Activated CD4-positive, alpha-beta T cell treated with anti-CD3 and anti-CD28 coated beads, Interleukin-2, amount 50 U/mL, for 1 hour (primary cell): Measurements from ENCODE around the gene ASAP3.
A peak's percentile ranks its signal among the peaks of the same experiment; 100 is the strongest.

Experiments used
- DNase-seq: peaks from one replicate; pipeline ENCODE4 v3.0.0-alpha.2; 2020

The ASAP3 gene

DNA sequence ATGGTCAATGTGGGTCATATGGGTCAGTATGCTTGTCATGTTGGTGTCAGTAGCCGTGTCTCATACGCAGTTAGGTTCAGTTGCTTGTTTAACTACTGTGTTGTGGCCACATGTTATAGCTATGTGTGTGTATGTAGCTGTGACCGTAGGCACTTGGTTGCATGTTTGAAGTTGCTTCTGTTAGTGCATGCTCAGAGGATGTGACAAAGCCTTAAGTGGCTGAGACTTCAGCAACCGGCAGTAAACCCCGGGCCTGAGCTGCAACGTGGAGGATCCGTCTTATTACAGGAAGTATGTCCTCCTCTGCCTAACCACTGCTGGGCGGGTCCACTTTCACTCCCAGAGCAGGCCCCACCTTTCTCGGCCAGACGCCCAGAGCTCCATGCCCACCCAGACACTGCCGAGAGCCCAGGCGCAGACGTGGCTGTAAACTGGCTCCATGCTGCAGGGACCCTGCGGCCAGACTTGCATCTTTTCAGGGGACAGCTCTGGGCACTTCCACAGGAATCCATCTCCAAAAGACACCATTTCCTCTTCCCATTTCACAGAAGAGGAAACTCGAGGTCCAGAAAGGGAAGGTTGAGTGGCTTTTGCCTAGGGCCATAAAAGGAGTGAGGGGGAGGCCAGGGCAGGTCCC lies 61.6 kb downstream of the ASAP3 start:
- DNase-seq, result peak; percentile 30

DNA sequence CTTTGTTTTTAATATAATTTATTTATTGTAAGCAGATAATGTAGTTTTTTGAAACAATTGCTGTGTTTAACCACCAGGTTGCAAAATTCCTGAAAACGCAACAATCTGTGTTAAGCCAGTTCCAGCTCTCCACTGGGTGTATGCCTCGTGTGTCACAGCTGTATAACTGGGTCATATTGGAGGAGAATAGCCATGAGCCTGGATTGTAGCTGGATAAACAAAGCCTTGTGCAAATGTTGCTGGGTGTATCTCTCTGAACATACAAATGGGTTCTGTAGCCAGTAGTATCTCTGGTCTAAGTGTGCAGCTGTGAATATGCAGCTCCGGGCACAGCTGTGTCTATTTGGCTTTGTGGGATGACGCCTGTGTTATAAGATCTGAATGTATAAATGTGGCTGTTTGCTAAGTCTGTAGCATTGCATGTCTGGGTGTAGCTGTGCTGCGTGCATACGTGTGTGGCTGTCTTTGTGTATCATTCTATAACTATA lies 62.2 kb downstream of the ASAP3 start:
- no peak for DNase-seq

DNA sequence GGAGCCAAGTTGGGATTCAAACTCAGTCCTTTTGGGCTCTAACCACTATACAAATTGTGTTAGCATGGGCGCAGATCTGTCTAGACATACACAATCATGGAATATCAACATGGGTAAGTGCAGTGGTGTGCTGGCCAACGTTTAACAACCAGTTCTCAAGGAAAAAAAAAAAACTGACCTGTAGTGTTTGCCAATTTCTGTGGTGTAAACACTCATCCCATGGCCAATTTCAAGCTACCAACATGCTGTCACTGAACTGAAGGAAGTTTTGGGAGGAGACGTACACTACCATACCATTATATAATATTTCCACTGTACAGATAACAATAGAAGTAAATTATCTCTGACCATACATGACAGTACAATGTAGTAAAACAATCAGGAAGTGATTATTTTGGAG lies 62.6 kb downstream of the ASAP3 start:
- no peak for DNase-seq

DNA sequence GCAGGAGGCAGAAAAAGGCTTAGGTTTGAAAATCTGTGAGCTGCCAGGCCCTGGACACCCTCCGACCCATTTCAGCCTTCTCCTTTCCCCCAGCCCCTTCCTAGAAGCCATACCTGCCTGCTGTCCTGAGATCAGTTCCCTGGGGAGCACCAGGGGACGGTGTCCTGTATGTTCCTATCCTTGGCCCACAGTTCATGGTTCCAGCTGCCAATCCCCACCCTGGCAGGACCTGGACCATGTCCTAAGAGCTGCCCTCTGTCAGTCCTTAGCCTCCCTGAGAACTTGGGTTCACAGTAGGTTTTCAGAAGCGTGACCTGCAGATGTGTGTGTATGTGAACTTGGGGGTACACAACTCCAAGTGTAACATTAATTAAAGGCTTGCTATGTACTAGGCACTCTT lies 63.2 kb downstream of the ASAP3 start:
- DNase-seq, result no peak

DNA sequence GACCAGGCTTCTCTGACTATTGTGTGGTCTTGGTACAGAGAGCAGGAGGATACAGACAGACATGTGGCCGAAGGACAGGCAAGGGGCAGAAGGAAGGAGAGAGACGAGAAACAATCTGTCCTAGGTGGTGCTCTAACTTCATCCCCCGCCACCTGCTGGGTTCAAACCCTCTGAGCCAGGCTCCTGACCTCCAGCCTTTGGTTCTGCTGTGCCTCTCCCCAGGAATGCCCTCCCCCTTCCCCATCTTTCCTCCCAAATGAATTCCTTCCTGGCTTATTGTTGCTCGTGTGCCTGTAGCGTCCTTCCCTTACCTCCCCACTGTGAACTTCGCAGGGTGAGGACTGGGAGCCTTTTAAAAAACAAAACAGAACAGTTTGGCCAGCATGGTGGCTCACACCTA lies 64.8 kb downstream of the ASAP3 start:
- no peak for DNase-seq

DNA sequence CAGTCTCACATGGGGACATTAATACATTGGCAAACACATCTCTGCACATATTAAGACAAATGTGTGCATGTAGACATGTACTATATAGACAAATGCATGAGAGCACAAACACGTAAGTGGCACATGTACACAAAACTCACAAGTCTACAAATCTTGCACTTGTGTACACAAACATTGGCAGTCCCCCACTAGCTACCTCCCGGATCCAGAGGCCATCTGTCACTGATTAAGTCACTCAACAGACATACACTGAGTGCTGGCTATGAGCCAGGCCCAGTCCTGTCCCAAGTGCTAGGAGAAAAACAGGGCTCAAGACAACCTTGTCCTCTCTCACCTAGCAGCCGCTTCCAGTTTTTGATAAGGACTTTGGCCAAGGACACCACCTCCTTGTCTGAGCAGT lies 66.4 kb downstream of the ASAP3 start:
- no peak for DNase-seq

DNA sequence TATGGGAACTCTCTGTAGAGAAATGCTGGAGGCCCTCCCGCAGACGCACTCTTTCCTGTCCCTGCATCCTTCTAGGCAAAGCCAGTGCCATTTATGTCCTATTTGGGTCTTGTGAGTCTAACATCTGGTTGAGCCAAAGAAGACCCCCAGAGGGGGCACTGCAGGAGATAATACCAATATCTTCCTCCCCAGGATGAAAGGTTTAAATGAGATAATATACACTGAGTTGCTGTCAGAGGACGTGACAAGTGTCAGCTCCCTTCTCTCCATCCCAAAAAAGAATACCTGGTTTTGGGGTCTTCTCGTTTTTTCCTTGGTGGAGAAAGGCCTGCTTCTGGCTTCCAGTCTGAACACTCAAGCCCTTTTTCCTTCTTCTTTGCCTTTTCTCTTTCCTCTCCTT lies 67.0 kb downstream of the ASAP3 start:
- no peak for DNase-seq

DNA sequence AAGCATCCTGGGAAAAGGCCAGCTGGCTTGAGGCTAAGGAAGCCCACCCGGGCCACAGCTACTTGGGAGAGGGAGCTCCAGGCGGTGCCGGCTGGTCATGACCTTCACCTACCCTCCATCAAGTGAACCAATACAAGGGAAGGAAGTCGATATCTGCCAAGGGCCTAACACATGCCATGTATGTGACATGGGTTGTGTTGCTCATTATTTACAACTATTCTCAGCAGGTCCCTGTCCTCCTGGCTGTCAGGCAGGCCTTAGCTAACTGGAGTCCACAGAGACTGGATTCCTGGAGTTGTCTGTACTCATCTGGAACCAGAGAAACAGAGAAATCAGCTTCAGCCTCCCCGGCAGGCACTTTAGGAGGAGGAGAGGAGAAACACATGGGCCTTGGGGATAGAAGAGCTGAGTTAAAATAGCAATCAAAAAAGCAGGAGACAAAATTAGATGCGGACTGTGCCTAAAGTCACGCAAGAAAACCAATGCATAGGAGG lies 75.1 kb downstream of the ASAP3 start:
- no peak for DNase-seq

DNA sequence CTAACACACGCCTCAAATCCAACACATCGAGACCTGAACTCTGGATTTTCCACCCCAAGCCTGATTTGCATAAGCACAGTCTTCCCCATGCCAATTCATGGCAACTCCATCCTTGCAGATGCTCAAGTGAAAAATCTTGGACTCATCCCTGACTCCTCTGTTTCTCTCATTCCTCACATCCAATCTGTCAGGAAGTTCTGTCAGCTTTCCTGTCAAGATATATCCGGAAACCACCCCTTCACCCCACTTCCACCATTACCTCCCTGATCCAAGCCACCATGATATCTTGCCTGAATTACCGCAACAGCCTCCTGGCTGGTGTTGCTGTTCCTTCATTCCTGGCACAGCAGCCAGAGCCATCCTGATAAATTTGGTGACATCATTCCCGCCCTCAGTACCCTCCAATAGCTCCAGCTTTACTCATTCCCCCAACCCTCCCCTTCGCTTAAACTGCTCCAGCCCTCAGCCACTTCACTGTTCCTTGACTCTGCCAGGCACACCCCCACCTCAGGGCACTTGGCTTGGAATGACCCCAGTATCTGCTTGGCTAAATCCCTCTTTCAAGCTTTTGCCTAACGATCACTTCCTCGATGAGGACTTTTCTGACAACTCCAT lies 76.9 kb downstream of the ASAP3 start:
- no peak for DNase-seq

DNA sequence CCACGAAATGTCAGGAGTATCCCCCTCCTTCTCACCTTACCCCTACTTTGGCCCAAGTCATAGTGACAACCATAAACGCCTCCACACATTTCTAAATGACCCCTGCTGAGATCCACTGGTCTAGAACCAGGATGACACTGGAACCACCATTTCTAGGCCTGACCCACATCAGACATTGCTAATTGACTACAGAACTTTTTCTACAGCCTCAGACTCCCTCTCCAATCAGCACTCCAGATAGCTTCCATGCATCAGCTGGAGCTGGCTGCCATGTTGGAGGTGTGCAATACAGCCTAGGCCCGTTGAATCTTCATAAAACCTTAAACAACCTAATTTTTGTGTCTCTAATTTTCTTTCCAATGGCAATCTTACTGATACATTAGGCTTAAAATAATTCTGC lies 78.0 kb downstream of the ASAP3 start:
- no peak for DNase-seq

DNA sequence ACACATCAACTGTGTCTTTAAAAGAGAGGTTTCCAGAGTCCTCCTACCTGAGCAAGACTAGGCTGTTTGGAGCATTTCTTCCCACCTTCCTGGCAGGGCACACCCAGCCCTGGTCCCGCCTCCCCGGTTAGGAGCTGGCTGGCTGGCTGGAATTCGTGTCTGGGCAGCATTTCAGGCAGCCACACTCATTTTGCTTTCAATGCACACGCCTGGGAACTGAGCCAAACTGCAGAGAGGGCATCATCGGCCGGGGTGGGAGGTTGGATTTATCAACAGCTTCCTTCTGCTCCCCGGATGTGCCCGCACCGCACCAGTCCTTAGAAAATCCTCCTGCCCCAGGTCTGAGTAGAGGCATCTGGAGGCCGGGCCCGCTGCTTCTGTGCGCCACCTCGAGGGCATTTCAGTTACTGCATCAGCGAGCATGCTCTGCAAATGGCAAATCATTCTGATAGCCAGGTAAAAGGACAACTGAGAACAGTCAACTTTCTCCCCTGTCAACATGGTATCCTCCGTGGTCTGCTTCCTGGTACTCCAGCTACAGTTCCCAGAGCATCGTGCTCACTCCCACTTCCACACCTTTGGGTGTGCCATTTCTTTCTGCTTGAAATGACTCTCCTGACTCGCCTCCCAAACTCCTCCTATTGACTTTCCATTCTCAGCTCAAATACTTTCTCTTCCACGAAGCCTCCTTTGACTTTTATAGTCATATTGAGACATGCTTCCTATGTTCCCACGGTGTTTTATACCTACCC lies 80.1 kb downstream of the ASAP3 start:
- peak; percentile 84 for DNase-seq

DNA sequence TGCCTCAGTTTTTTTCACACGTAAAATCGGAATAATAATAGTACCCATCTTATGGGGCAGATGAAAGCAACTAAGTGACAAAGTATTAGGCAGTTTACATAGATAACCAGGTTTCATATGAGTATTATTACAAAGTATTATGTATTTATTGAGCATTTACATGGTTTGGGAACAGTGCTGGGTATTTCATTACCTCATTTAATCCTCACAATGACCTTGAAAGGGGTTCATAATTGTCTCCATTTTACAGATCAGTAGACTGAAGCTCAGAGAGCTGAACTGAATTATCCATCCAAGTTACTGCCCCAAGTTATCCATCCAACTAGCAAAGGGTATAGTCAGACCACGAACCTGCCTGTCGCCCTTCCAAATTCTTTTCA lies 80.6 kb downstream of the ASAP3 start:
- DNase-seq, result no peak

DNA sequence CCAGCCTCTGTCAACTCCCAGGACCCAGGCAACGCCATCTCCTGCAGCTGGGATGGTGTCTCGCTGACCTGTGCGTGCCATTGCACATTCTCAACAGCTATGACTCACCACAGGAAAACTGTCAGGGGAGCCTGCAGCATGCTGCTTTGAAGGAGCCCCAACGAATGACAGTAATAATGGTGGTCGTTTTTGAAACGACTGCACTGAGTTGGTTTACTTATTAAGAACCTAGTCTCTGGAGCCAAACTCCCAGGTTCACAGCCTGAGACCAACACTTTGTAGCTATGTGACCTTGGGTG lies 81.0 kb downstream of the ASAP3 start:
- DNase-seq, result no peak

DNA sequence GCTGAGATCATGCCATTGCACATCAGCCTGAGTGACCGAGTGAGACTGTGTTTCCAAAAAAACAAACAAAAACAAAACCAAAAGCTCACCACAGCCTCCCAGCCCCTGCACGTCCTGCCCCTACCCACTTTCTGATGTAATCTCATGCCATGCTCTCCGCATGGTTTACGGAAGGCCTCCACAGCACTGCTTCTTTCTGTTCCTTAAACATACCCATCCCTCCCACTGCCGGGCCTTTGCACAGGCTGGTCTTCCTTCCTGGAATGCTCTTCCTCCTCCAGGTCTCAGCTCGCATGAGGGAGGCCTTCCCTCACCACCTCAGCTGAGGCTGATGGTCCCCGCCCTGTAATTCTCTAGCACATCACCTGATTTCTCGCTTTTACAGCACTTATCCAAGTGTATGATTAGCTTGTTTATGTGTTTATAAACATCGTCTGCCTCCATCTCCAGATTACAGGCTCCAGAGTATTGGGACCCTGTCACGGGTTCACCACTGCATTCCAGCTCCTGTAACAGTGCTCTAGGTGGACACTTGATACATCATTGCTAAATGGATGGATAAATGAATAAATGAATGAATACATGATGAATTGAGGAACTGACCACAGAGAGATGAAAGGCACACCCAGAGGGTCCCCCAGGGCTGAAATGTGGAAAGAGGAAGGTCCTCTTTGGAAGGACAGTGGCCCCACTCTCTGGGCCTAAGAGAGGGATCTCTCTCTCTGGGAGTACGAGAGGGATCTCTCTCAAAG lies 81.5 kb downstream of the ASAP3 start:
- no peak for DNase-seq

DNA sequence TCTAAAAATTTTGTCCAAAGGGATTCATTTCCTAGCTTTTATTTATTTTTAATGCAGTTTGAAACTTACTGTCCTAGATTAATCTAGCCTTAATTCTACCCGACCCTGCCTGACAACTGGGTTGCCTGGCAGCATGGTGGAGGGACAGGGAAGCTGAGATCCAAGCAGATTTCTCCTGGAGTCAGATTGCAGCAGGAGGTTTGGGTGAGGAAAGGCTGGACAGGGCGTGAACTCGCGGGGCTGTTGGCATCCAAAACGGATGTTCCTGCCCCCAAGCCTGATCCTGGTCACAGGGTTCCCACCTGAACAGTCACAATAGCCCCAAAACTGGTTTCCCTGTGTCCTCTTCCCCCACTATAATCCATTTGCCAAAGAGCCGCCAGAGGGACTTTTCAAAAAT lies 82.7 kb downstream of the ASAP3 start:
- DNase-seq, result no peak

DNA sequence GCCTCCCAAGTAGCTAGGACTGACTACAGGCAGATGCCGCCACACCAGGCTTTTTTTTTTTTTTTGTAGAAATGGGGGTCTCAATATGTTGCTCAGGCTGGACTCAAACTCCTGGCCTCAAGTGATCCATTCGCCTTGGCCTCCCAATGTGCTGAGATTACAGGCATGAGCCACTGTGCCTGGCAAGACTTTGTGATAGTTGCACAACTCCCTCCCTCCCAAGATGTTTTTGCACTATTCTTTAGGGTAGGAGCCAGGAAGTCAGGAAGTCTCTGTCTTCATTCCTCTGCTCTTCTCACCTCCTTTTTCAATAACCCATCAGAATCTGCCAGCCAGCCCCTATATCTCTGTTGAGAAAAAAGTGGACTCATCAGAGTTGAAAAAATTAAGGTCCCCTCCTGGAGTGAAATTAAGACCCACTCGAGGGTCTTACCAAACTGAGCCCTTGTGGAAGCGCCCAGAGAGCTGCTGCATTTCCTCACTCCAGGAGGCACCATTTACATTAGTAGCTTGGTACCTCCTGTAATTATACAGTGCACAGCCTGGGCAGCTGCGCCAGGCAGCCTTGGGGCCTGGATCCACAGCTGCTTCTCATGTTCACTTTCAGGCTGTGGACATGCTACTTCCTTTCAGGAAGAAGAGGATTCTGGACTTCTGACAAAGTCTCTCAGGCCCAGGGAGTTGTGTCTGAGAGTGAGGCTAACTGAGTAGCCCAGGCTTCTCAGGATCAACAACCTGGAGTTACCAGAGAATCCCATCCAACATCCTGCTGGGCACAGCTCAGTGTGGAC lies 83.5 kb downstream of the ASAP3 start:
- DNase-seq, result no peak

DNA sequence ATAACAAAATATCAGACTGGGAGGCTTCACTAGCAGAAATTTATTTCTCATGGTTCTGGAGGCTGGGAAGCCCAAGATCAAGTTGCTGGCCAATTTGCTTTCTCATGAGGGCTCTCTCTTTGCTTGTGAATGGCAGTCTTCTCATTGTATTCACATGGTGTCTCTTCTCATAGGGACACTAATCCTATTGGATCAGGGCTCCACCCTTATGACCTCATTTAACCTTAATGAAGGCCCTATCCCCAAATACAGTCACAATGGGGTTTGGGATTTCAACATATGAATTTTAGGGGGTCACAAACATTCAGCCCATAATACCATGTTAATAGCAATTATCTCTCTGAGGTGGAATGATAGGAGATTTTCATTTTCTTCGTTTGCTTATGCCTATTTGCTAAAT lies 84.8 kb downstream of the ASAP3 start:
- DNase-seq, result no peak

DNA sequence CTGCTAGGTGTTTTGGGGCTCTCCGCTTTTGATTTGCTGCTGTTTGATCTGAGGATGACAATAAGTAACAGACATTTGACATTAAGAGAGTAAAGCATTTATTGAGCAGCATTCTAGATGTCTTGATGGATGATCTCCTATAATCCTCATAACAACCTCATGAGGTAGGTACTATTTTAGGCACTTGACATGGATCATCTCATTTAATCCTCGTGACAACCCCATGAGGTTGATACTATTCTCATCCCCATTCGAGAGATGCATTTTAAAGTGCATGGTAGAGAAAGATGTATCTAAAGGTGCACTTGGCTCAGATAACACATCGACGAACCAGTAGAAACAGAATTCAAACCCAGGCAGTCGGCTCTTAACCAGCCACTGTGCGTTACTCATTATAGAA lies 86.1 kb downstream of the ASAP3 start:
- no peak for DNase-seq

DNA sequence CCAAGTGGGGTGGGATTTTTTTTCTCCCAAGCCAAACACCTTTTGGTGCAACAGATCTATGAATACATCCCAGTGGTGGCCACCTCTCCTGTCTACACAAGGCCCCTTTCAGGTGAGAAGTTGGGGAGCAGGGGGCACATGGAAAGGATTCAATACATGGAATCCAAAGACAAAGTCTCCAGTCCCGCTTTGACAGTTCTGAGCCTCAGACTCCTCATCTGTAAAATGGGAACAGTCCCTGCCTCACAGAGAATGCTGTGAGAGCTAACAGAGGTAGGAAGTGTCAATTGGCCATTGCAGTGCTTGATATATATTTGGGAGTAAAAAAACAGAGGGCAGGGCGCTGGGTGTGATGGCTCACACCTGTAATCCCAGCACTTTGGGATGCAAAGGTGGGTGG lies 87.6 kb downstream of the ASAP3 start:
- no peak for DNase-seq

DNA sequence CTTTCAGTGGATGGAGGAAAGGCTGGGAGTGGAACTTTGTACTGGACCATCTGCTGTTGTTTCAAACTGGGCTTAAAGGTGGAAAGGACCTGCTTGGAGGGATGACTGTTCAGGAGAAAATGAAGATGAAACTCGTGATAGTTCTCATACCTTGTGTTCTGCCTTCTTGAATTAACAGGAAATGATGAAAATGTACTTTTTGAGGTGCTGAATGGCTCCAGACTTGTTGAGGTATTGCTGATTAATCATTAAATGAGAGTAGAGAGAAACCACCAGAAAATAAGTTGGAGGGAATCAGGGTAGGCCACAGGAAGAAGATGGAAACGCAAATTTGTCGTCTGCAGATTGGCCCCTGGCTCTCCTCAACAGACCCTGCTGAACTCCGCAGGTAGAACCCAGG lies 88.1 kb downstream of the ASAP3 start:
- no peak for DNase-seq

DNA sequence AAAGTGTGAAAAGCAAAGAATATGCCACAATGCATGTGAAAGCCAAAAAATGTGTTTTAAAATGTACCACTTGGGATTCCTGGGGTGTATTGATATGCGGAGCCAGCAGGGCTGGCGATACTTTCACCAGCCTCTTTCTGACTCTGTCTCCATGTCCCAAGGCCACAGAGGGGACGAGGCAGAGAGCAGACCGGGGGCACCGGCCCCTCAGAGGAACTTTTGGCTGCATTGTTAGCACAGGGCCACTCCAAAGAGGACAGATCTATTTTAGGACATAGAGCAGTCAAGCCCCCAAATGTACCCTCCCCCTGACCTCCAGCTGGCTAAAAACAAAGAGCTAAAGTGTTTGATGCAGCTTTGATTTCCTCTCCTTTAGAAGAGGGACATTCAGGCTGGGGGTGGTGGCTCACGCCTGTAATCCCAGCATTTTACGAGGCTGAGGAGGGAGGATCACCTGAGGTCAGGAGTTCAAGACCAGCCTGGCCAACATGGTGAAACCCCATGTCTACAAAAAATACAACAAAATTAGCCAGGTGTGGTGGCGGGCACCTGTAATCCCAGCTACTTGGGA lies 88.7 kb downstream of the ASAP3 start:
- DNase-seq, result no peak

DNA sequence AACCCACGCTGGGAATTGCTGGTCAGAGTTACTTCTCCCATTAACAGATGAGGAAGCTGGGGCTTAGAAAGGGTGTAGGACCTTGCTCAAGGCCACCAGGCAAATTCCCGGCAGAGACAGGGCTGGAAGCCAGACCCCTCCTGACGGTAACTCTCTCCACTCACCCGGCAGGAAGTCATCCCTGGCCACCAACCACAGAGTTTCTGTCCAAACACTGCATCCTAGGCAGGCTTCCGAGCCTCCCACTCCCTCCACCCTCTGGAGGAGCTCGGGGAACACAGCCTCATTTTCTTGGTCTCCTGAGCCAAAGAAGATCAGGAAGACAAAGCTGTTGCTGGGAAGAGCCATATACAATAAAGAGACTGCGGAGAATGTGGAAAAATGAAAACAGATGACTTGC lies 89.3 kb downstream of the ASAP3 start:
- DNase-seq, result no peak

DNA sequence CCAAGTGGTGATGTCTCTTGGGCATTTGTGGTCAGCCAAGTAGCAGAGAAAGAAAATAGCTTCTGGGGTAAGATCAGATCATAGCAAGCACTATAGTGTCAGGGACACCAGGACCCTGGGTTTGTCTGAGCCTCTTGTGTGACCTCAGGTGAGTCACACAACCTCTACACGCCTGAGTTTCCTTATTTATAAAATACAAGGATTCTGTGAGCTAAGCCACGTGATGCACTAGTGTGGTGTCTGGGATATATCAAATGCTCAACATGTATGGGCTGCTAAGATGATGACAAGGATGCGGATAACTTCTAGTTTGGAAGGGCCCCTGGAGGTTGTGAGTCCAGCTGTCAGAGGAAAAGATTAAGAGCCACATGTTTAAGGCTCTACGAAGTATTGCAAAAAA lies 89.8 kb downstream of the ASAP3 start:
- DNase-seq, result no peak
